GM18907 (cell line): ENCODE results near the gene ZNF598.
A peak's percentile ranks its signal among the peaks of the same experiment; 100 is the strongest.

Source experiments
- ATAC-seq: cut with Tn5 transposase; IDR thresholded peaks from one replicate; pipeline ENCODE4 v1.9.1; 2021; ENCODE audit warnings: mild to moderate bottlenecking, moderate library complexity; ENCODE audit not compliant: unreplicated experiment

ZNF598 gene

DNA sequence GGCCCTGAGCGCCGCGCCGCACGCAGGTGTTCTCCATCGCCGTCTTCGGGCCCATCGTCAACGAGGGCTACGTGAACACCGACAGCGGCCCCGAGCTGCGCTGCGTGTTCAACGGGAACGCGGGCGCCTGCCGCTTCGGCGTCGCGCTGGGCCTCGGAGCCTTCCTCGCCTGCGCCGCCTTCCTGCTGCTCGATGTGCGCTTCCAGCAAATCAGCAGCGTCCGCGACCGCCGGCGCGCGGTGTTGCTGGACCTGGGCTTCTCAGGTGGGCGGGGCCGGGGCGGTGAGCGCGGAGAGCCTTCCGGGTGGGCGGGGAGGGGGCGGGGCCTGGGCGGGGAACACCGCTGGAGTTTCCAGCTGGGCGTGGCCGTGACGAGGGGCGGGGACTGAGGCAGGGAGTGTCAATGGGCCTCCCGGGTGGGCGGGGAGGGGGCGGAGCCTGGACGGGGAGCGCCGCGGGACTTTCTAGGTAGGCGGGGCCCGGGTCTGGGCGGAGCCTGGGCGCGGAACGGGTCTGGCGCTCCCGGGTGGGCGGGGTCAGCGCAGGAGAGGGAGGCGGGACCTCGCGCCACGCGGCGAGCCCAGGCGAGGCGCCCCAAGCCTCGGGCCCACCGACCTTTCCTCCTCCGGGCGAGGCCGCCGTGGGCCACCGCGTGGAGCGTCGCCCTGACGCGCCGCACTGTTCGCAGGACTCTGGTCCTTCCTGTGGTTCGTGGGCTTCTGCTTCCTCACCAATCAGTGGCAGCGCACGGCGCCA, 17.5 kb downstream of the ZNF598 start:
- peak; percentile 45 for ATAC-seq

DNA sequence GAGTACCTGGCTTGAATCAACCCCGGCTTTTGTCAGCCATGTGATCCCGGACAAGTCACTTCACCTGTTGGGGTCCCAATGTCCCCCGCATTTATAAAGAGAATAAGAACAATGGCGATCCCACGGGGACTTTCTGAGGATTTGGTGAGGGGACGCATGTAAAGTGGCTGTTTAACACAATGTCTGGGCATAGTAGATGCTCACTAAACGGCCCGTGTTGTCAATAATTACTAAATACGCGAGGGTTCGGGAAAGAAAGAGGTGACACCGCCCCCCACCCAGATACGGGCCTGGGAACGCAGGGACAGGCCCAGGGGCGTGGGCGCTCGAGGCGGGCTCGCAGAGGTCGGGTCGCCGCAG, 18.1 kb downstream of the ZNF598 start:
- no peak for ATAC-seq

DNA sequence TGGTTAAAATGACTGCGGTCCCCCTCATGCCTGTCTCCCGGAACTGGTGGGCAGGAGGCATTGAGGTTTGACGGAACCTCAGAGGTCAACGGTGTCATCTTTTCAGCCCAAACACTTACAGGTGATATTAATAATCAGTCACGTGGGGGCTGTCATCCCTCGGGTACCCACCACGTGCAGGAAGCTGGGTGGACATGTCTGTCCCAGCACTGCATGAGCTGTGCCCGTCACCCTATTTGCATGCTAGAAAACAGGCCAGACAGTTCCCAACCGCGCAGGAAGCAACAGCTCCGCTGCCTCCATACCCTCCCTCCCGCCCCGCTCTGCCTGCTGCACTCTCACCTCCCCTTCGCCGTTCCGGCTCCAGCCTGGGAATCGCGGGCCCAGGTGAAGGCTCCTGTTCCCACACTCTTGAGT, 18.5 kb downstream of the ZNF598 start:
- peak; percentile 48 for ATAC-seq

- ATAC-seq: peak; percentile 6
Measured at GRCh38 chr16:1990351-1991134, 19.1 kb downstream of the ZNF598 start.

- ATAC-seq: no peak
Measured at GRCh38 chr16:1990101-1990350, 19.6 kb downstream of the ZNF598 start.

GRCh38 chr16:1989209-1990100, 20.2 kb downstream of the ZNF598 start, which contains the start of gene SYNGR3:
TSS of gene SYNGR3 (plus strand) at chr16:1989970. CDS start at chr16:1990103, 133 bp downstream.
- ATAC-seq: no peak

- ATAC-seq: no peak
Measured at GRCh38 chr16:1987198-1987597, 22.4 kb downstream of the ZNF598 start.

GRCh38 chr16:1985466-1986150, 24.0 kb downstream of the ZNF598 start:
- no peak for ATAC-seq

GRCh38 chr16:1984347-1985225, 25.0 kb downstream of the ZNF598 start:
- peak; percentile 6 for ATAC-seq

DNA sequence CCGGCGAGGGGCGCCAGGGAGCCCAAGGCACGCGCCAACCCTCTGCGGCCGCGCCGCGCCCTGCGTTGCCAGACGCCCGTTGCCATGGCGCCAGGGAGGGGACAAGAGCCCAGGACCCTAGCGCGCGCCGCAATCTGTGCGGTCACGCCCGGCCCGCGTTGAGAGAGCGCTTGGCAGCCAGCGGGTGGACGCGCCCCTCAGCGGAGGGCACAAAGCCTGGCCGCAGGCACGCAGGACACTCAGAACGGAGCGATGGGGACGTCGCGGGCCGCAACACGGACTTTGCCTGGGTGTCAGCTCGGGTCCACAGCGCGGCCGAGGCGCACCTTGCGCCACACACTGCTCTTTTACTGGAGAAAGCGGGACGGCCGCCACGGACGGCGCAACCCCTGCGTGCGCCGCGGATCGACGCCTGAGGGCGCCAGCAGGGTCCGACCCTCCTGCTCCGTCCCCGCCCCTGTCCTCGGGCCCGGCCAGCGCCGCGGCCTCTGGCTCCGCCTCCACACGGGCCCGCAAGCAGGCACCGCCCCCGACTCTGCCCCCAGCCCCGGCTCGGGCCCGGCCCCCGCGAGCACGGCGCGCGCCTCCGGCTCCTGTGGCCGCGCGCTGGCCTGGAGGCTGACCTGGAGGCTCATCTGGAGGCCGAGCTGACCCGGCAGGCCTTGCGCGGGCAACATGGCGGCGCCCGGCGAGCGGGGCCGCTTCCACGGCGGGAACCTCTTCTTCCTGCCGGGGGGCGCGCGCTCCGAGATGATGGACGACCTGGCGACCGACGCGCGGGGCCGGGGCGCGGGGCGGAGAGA, 25.9 kb downstream of the ZNF598 start, which contains the start of gene GFER:
GFER (plus strand) TSS at position 650 of the 803 bp plus-strand sequence; CDS start at position 676, 26 bp downstream.
- ATAC-seq: peak; percentile 78

DNA sequence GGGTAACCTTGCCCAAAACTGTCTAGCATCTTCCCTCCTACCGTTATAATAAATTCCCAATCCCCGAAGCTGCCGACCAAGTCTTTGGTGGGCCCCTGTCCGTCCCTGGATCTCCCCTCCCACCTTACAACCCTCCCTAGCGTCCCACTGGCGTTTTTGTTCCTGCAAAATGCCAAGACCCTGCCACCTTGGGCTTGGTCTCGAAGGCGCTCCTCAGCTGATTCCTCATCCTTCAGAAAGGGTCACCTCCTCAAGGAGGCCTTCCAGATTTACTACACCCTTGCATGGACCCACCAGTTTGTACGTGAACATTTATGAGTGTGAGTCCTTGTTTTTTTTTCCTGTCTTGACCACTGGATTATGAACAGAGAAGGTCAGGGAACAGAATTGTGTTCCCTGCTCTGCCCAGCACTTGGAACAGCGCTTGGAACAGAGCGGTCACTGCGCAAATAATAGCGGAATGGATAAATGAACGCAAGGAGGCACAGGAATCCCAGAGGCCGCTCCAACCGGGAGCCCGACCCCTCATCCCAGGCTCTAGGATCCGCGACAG, 26.6 kb downstream of the ZNF598 start:
- ATAC-seq: no peak

DNA sequence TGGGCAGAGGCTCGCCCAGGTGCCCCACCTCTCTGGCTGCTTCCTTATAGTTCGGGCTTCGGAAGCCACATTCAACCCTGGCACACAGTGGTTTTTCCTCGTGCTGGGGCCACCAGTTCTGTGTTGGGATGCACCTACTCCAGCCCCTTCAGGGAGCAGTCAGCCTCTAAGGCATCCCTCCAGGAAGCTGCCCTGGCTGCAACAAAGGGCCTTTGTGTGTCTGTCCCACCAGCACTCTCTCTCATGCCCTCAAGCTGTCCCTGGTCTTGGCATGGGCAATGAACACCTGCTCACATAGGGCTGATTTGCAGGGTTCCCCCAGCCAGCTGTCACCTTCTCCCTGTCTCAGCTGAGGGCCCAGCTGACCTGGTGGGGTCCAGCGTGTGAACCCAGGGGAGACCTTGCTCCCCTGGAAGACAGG, 27.6 kb downstream of the ZNF598 start:
- no peak for ATAC-seq

DNA sequence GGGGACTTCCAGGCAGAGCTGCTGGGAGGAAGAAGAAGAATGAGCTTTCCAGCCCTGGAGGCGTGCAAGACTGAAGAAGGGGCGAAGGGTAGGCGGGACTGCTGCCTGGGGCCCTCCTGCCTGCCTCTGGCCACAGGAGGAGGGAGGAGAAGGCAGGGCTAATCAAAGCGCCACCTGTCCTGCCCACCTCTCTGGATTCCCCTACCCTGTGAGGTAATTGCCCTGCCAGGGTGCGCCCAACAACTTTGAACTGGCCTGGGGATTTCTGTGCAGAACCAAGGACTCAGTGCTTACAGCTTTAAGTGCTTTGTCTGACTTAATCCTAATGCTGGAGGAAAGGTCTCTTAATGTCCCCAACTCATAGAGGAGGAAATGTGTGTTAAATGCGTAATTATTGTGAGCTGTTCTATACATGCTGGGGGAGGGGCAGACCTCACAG, 28.2 kb downstream of the ZNF598 start, which contains the start of gene NOXO1:
NOXO1 (minus strand) TSS at position 72 of the 439 bp plus-strand sequence. CDS start 290 bp downstream, outside the sequence.
- ATAC-seq: no peak

- ATAC-seq: no peak
Measured at GRCh38 chr16:1980770-1981087, 28.9 kb downstream of the ZNF598 start.

DNA sequence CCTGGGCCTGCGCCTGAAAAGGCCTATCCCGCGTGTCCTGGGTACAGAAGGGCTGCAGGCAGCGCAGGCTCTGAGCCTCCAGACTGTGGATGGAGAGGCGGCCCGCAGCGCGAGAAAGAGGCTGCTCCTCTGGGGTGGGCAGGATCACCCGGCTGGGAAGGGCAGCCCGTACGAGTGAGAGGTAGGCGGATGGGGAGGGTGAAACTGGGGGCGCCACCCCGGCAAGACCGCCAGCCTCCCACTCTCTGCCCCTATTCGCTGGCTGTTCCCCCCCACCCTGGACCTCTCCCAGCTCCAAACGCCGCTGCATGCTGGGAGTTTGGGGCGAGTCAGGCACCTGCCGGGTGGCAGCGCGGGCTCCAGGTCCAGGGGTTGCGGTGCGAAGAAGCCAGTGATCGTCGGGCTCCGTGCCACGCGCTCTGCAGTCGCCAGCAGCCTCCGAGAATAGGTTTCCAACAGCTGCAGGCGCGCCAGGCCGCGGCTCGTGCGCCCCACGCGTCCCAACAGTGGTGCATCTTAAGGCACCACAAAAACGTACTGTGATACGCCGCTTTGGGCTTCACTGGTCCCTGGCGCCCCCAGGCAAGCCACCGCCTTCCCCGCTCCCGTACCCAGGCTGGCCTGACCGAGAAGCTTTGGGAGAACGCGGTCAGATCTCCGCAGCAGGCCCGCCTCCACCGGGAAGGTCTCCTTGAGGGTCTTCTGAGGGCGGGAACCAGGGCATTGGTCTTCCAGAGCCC, 29.4 kb downstream of the ZNF598 start:
- ATAC-seq: no peak

DNA sequence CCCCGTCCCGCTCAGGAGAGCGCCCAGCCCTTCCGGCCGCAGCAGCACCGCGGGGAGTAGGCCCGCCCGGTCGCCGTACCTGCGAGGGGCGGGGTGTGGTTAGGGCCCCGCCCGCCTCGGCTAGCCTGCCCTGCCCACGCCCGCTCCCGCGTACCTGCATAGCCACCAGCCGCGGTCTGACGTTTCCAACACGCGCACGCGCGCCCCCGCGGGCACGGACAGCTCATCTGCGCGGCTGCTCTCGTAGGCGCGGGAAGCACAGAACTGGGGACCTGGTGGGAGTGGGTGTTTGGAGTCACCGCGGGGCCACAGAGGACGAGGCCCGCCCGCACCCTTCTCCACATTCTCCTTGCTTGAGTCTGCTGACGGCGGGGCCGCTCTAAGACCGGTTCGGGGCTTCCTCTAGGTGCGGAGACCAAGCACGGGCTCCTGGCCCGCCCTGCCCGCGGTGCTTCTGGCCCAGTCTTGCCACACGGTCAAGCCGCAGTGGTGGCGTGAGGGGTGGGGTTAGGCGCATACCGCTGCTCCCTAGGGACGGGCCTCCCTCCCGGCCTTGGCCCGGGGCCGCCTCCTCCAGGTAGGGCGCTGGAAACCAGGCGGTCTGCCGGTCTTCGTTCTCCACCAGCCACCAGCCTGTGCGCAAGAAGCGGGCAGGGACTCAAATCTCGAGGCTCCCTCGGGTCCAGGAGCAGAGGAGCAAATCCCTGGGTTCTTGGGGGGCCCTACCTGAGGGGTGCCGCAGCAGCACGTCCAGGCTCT, 30.2 kb downstream of the ZNF598 start:
- ATAC-seq: no peak

DNA sequence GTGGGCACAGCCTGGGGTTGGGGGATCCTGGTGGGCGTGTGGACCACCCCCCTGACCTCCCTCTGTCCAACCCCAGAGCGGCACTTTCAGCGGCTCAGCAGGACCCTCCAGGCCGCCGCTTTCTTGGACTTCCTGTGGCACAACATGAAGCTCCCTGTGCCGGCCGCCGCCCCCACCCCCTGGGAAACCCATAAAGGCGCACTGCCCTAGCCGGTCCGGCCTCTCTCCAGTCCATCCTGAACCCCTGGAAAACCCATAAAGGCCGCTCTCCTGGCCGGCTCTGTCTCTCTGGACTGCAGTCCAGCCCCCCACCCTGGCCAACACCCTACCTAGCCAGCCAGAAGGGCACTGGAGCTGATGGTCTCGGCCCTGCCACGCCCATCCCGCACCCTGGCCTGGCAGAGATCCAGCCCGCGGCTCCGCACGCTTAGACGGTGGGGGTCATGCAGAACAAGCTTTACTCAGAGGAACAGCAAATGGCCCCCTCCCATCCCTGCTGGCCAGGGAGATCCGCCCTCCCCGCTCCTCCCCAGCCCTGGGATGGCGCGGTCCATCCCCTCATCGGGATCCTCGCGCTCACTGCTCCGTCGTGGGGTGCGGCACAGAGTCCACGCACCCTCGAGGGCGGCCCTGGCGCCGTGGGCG, 31.0 kb downstream of the ZNF598 start:
- no peak for ATAC-seq
